ENCODE measurements around the gene SORBS1. TPM values are rescaled to one million over a fixed set of nuclear protein-coding genes. Genes with fewer than 3 reads are reported as not detected.

Gene SORBS1
- total RNA-seq, 2 donors from 2014 or later, result 1.2 to 2.8 TPM

GRCh38 chr10:95533590-95533989 is 27.6 kb downstream of the SORBS1 start:
- no peak for DNase-seq (ENCODE audit: low spot score in 2 of 2)
- Mint-ChIP-seq H3K36me3 (no peaks in the 10 kb centered on the region), H3K27ac (no peak overlapping the region), H3K9me3 (no peaks in the 10 kb centered on the region)
- no peak for ATAC-seq

GRCh38 chr10:95532536-95532935 is 28.6 kb downstream of the SORBS1 start:
- ATAC-seq (no peak), DNase-seq (ENCODE audit: low spot score in 2 of 2) (no peak)
- Mint-ChIP-seq H3K9me3 (no peaks in the 10 kb centered on the region), H3K27ac (no peak overlapping the region), H3K36me3 (no peaks in the 10 kb centered on the region)

GRCh38 chr10:95531994-95532399 is 29.2 kb downstream of the SORBS1 start:
- Mint-ChIP-seq H3K36me3 (no peaks in the 10 kb centered on the region), H3K9me3 (no peaks in the 10 kb centered on the region)
- ATAC-seq, result no peak

GRCh38 chr10:95531058-95531809 is 29.9 kb downstream of the SORBS1 start:
- ATAC-seq, result no peak
- DNase-seq (ENCODE audit: low spot score in 2 of 2), result no peak
- H3K27ac Mint-ChIP-seq, result peak overlapping the region in 1 of 2 donors; percentile 38
- H3K36me3 Mint-ChIP-seq, result no peaks in the 10 kb centered on the region
- H3K9me3 Mint-ChIP-seq, result no peaks in the 10 kb centered on the region

More at GRCh38 chr10:95531994-95532399, 29.2 kb downstream of the SORBS1 start:
- H3K27ac Mint-ChIP-seq, result no peak overlapping the region
- no peak for DNase-seq (ENCODE audit: low spot score in 2 of 2)

GRCh38 chr10:95530561-95530960 is 30.6 kb downstream of the SORBS1 start:
- Mint-ChIP-seq H3K9me3 (no peaks in the 10 kb centered on the region), H3K36me3 (no peaks in the 10 kb centered on the region), H3K27ac (no peak overlapping the region)
- DNase-seq (ENCODE audit: low spot score in 2 of 2) (no peak), ATAC-seq (no peak)

GRCh38 chr10:95530029-95530428 is 31.1 kb downstream of the SORBS1 start:
- no peaks in the 10 kb centered on the region for H3K9me3 Mint-ChIP-seq
- H3K36me3 Mint-ChIP-seq, result no peaks in the 10 kb centered on the region
- DNase-seq (ENCODE audit: low spot score in 2 of 2) (no peak), ATAC-seq (no peak)
- no peak overlapping the region for H3K27ac Mint-ChIP-seq

- Mint-ChIP-seq H3K9me3 (no peaks in the 10 kb centered on the region), H3K36me3 (no peaks in the 10 kb centered on the region), H3K27ac (no peak overlapping the region)
- DNase-seq (ENCODE audit: low spot score in 2 of 2), result no peak
- ATAC-seq, result no peak
Observed at GRCh38 chr10:95526044-95526443, 35.1 kb downstream of the SORBS1 start.

- DNase-seq (ENCODE audit: low spot score in 2 of 2), result no peak
- no peaks in the 10 kb centered on the region for H3K36me3 Mint-ChIP-seq
- no peak overlapping the region for H3K27ac Mint-ChIP-seq
- no peaks in the 10 kb centered on the region for H3K9me3 Mint-ChIP-seq
- no peak for ATAC-seq
Observed at GRCh38 chr10:95525033-95525418, 36.1 kb downstream of the SORBS1 start.

GRCh38 chr10:95524358-95525032 is 36.7 kb downstream of the SORBS1 start:
- H3K36me3 Mint-ChIP-seq, result no peaks in the 10 kb centered on the region
- ATAC-seq (no peak), DNase-seq (ENCODE audit: low spot score in 2 of 2) (no peak)
- no peak overlapping the region for H3K27ac Mint-ChIP-seq
- no peaks in the 10 kb centered on the region for H3K9me3 Mint-ChIP-seq

- Mint-ChIP-seq H3K36me3 (no peaks in the 10 kb centered on the region), H3K27ac (no peak overlapping the region), H3K9me3 (no peaks in the 10 kb centered on the region)
- no peak for ATAC-seq
- DNase-seq (ENCODE audit: low spot score in 2 of 2), result no peak
Observed at GRCh38 chr10:95522117-95522516, 39.1 kb downstream of the SORBS1 start.

GRCh38 chr10:95520617-95521016 is 40.6 kb downstream of the SORBS1 start:
- Mint-ChIP-seq H3K9me3 (no peaks in the 10 kb centered on the region), H3K27ac (no peak overlapping the region), H3K36me3 (no peaks in the 10 kb centered on the region)
- no peak for ATAC-seq
- no peak for DNase-seq (ENCODE audit: low spot score in 2 of 2)

GRCh38 chr10:95518455-95519452 is 42.4 kb downstream of the SORBS1 start:
- ATAC-seq, result no peak
- no peak for DNase-seq (ENCODE audit: low spot score in 2 of 2)
- no peak overlapping the region for H3K27ac Mint-ChIP-seq
- H3K9me3 Mint-ChIP-seq, result no peaks in the 10 kb centered on the region
- no peaks in the 10 kb centered on the region for H3K36me3 Mint-ChIP-seq

GRCh38 chr10:95517536-95518454 is 43.4 kb downstream of the SORBS1 start:
- Mint-ChIP-seq H3K9me3 (no peaks in the 10 kb centered on the region), H3K36me3 (no peaks in the 10 kb centered on the region), H3K27ac (no peak overlapping the region)
- ATAC-seq (no peak), DNase-seq (ENCODE audit: low spot score in 2 of 2) (no peak)

- DNase-seq (ENCODE audit: low spot score in 2 of 2), result no peak
- no peak for ATAC-seq
- Mint-ChIP-seq H3K9me3 (no peaks in the 10 kb centered on the region), H3K36me3 (no peaks in the 10 kb centered on the region), H3K27ac (no peak overlapping the region)
Observed at GRCh38 chr10:95516774-95517373, 44.3 kb downstream of the SORBS1 start.

- Mint-ChIP-seq H3K27ac (no peak overlapping the region), H3K9me3 (no peaks in the 10 kb centered on the region), H3K36me3 (no peaks in the 10 kb centered on the region)
- ATAC-seq (peak; percentile 83 to 97), DNase-seq (ENCODE audit: low spot score in 2 of 2) (peak in 1 of 2 donors; percentile 56)
Observed at GRCh38 chr10:95513941-95514392, 47.2 kb downstream of the SORBS1 start.
